Breast epithelium (tissue), 3 donors: Measurements from ENCODE around the gene SIK1.
"Not testable (repeated sequence)": the region's sequence is repeated elsewhere in the genome, so short reads cannot be mapped to it uniquely, and the experiment has no call there.

Experiments
- POLR2A ChIP-seq: fragments of 450-650 bp; IDR thresholded peaks from one replicate; pipeline ENCODE4 v1.6.1; 2016; ENCODE audit warnings: antibody characterized with exemption, mild to moderate bottlenecking, moderate library complexity
- TF ChIP-seq, protein P1 (sequence below), 3 donors: fragments of 450-650 bp; IDR thresholded peaks; one replicate each; pipeline ENCODE4 v1.5.1; 2016 to 2017; ENCODE audit warnings: antibody characterized with exemption in 3 of 3, mild to moderate bottlenecking in 3 of 3, moderate library complexity in 3 of 3

DNA sequence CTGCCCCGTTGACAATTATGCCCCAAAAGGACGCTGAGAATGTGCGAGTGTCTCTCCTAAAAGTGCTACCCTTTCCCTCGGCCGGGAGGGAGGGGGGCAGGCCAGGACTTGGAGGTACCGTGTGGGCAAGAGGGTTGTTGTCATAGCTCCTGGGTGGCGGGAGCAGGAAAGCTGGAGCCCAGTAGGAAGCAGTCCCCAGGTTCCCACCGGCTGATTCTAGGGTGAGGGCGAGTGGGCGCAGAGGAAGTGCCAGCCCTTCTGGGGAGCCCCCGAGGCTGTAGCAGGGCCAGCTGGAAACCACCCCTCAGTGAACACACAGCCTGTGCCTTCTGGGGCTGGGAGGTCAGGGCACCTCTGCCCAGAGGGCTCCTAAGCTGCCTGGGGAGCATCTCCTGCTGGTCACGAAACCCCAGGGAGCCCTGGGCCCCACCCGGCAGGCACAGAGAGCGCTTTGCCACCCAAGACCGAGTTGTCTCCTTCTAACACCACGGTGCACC, 47.3 kb downstream of the SIK1 start:
- TF ChIP-seq, protein P1, sequence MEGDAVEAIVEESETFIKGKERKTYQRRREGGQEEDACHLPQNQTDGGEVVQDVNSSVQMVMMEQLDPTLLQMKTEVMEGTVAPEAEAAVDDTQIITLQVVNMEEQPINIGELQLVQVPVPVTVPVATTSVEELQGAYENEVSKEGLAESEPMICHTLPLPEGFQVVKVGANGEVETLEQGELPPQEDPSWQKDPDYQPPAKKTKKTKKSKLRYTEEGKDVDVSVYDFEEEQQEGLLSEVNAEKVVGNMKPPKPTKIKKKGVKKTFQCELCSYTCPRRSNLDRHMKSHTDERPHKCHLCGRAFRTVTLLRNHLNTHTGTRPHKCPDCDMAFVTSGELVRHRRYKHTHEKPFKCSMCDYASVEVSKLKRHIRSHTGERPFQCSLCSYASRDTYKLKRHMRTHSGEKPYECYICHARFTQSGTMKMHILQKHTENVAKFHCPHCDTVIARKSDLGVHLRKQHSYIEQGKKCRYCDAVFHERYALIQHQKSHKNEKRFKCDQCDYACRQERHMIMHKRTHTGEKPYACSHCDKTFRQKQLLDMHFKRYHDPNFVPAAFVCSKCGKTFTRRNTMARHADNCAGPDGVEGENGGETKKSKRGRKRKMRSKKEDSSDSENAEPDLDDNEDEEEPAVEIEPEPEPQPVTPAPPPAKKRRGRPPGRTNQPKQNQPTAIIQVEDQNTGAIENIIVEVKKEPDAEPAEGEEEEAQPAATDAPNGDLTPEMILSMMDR (IDR thresholded peaks at IDR 0.05), result not testable (repeated sequence)
- not testable (repeated sequence) for TF ChIP-seq POLR2A
